Measurements from ENCODE around the gene LARGE1.

The LARGE1 gene

GRCh38 chr22:33515795-33516194 lies 404.5 kb downstream of the LARGE1 start:
- DNase-seq, result no peak

- no peak for DNase-seq
Observed at GRCh38 chr22:33513388-33514338, 406.6 kb downstream of the LARGE1 start.

- no peak for DNase-seq
Observed at GRCh38 chr22:33512908-33513307, 407.4 kb downstream of the LARGE1 start.

DNA sequence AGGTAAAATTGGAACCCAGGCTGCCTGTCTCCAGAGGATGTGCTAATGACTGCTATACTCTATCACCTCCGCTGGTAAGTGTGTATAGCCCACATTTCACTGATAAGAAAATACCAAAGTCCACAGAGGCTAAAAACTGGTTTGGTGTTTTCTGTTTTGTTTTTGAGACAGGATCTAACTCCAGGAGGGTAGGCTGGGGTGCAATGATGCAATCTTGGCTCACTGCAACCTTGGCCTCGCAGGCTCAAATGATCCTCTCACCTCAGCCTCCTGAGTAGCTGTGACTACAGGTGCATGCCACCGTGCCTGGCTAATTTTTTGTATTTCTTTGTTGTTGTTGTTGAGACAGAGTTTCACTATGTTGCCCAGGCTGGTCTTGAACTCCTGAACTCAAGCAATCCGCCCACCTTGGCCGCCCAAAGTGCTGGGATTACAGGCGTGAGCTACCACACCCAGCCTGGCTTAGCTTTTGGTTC lies 409.8 kb downstream of the LARGE1 start:
- no peak for DNase-seq

DNA sequence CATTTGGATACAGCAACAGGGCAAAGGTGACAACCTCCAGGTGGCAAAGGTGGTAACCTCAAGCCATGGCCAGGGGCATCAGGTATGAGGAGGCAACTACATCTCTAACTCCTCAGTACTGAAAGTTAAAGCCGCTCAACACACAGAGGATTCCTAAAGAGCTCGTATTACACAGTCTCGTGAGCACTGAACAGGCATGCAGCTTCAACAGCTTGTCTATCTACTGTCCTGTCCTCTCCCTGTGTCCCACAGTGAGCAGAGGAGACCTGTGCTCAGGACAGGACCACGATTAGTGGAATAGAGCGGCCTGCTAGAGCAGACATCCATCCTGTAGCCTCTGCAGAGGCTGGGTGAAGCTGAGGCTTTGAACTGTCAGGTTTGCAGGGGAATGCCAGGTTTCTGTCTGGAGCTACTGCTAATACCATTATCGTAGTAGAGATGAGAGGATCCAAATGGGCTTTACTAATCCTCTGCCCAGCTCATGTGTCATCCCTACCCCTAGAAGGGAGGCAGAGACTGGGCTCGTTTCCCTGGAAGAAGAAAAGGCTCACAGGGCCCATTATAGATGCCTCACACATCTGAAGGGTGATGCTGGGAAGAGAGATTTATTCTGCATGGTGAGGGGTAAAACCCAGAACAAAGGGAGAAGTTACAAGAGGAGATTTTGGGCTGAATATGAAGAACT lies 415.2 kb downstream of the LARGE1 start:
- no peak for DNase-seq

DNA sequence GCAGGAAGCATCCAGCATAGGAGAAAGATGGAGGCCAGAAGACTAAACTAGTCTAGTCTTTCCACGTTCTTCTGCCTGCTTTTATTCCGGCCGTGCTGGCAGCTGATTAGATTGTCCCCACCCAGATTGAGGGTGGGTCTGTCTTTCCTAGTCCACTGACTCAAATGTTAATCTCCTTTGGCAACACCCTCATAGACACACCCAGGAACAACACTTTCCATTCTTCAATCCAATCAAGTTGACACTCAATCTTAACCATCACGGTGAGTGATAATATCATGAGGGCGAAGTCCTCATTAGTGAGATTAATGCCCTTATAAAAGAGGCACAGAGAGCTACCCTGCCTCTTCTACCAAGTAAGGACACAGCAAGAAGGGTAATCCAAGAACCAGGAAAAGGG lies 424.2 kb downstream of the LARGE1 start:
- DNase-seq, result no peak

GRCh38 chr22:33493476-33494205 lies 426.6 kb downstream of the LARGE1 start:
- no peak for DNase-seq

GRCh38 chr22:33492210-33492651 lies 428.0 kb downstream of the LARGE1 start:
- no peak for DNase-seq

GRCh38 chr22:33487041-33487716 lies 433.1 kb downstream of the LARGE1 start:
- no peak for DNase-seq

GRCh38 chr22:33481550-33481949 lies 438.7 kb downstream of the LARGE1 start:
- DNase-seq, result no peak

- no peak for DNase-seq
Observed at GRCh38 chr22:33477120-33478111, 442.9 kb downstream of the LARGE1 start.

DNA sequence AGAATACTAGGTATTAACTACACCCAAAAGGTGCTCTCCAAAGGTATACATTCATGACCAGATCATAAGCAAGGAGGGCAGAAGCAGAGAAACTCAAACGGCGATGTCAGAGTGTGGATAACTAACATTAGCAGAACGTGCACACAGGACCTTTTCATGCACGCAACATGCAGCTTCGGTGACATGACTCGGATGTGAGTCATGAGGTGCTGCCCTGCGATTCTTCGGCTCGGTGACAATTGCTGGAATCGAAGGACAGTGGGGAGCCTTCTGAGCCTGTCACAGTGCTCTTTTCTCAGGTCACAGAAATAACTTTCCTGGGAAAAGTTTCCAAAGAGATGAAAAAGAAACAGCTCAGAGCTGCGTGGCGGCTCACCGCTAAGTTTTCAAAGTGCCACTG lies 443.6 kb downstream of the LARGE1 start:
- no peak for DNase-seq

- DNase-seq, result no peak
Observed at GRCh38 chr22:33476206-33476605, 444.1 kb downstream of the LARGE1 start.

- no peak for DNase-seq
Observed at GRCh38 chr22:33474587-33474986, 445.7 kb downstream of the LARGE1 start.

DNA sequence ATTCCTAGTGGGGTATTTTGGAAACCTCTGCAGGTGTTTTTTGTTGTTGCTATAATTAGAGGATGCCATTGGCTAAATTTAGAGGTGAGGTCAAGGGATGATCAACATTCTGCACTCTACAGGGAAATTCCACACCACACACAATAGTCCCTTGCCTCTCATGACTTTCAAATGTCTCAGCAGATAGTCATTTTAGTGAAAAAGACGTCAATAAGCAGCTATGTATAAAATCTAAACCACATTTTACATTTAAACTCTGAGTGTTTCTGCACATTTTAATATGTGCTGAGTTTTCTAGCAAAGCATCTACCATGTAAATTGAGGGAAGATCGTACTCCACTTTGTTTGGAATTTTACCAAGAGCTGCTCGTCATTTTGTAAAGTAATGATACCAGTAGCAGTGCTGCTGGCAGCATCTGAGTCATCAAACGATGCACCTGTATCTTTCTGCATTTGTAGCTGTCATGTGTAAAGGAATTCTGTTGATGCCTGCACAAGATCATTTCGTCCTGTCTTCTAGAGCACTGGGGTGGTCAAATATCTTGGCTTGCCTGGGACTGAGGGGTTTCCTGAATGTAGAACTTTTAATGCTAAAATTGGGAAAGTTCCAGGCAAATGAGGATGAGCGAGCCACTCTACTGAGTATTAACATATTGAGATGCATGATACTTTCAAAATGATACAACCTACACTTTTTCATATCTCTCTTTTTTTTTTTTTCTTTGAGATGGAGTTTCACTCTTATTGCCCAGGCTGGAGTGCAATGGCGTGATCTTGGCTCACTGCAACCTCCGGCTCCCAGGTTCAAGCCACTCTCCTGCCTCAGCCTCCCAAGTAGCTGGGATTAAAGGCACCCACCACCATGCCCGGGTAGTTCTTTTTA lies 447.6 kb downstream of the LARGE1 start:
- no peak for DNase-seq

DNA sequence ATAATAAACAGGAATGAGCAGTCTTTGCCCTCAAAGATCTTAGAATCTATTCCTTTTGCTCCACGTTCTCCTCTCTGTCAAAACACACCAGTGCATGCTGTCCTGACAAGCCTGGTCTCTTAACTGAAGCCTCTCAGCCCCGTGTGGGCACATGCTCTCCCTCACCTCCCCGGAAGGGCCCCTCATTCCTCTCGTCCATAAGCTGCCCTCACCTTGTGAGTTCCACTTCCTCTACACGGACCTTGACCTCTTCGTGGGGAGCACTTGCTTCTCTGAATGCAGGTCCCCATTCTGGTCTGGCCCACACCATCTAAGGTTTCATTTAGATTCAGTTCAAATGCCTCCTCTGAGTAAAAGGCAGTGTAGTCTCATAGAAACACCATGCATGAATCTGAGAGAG lies 449.8 kb downstream of the LARGE1 start:
- DNase-seq, result no peak

GRCh38 chr22:33467620-33468095 lies 452.6 kb downstream of the LARGE1 start:
- DNase-seq, result no peak

GRCh38 chr22:33467080-33467479 lies 453.2 kb downstream of the LARGE1 start:
- DNase-seq, result no peak

DNA sequence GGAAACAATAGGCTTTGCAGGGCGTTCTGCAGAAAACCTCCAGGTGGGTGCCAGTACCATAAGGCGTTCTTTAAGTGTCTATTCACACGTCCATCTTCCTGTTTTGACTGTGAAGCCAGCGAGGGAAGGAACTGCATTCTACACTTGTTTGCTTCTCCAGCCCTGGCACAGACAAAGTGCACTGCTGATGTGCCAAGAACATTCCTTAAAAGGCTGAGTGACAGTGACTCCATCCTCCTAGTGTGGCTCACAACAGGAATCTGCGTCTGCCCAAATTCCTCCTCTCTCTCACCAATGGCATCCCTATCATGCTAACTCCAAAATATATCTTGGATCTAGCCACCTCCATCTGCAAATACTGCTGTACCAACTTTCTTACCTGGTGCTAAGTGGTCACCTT lies 454.7 kb downstream of the LARGE1 start:
- no peak for DNase-seq

DNA sequence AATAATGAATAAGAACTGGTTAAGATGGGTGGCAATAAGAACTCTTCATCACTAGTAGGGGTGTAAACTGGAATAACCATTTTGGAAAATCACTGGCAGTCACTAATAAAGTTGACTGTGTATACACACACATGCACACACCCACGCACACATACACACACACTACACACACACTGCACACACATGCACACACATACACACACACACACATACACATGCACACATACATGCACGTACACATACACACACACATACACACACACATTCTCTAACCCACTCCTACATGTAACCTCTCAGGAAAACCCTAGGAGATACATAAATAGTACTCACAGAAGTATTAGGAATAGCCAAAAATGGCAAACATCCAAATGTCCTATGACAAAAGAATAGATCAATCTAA lies 455.6 kb downstream of the LARGE1 start:
- DNase-seq, result no peak

All from NK-92 treated with Interleukin-12 subunit alpha and Interleukin-12 subunit beta, amount 100 ng/mL, for 24 hours (cell line).